ENCODE measurements around the gene PSMD8.

DNA sequence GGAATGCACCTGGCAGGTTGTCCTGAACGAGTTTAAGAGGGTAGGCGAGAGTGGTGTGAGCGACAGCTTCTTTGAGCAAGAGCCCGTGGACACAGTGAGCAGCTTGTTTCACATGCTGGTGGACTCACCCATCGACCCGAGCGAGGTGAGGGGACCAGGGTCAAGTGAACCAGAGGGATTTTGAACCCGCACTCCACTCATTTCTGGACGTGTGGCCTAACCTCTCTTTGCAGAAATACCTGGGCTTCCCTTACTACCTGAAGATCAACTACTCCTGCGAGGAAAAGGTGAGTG lies 37.1 kb upstream of the PSMD8 start:
- TF ChIP-seq, protein P1, sequence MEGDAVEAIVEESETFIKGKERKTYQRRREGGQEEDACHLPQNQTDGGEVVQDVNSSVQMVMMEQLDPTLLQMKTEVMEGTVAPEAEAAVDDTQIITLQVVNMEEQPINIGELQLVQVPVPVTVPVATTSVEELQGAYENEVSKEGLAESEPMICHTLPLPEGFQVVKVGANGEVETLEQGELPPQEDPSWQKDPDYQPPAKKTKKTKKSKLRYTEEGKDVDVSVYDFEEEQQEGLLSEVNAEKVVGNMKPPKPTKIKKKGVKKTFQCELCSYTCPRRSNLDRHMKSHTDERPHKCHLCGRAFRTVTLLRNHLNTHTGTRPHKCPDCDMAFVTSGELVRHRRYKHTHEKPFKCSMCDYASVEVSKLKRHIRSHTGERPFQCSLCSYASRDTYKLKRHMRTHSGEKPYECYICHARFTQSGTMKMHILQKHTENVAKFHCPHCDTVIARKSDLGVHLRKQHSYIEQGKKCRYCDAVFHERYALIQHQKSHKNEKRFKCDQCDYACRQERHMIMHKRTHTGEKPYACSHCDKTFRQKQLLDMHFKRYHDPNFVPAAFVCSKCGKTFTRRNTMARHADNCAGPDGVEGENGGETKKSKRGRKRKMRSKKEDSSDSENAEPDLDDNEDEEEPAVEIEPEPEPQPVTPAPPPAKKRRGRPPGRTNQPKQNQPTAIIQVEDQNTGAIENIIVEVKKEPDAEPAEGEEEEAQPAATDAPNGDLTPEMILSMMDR (IDR thresholded peaks at IDR 0.05 in 4 of 5, conservative IDR thresholded peaks at IDR 0.05 in 1 of 5), result no peak
- TF ChIP-seq POLR2A (IDR thresholded peaks at IDR 0.05), result no peak
